ENCODE data around the gene HOXA6. TPM values are rescaled to one million over a fixed set of nuclear protein-coding genes. Genes with fewer than 3 reads are reported as not detected.
A peak's percentile ranks its signal among the peaks of the same experiment; 100 is the strongest.

The HOXA6 gene
- polyA plus RNA-seq, 2 of the 4 experiments (the other 2 are of a cell fraction): 0.90 to 2.1 TPM

GRCh38 chr7:27112955-27113949 lies 34.3 kb downstream of the HOXA6 start (continued):
- TF ChIP-seq BHLHE40 (IDR thresholded peaks at IDR 0.05; ENCODE audit: low read depth, low read length): no peak
- TF ChIP-seq EHMT2 (IDR thresholded peaks at IDR 0.05; ENCODE audit: low read depth): no peak
- TF ChIP-seq EP300 (IDR thresholded peaks at IDR 0.05): no peak
- TF ChIP-seq CBX8 (IDR thresholded peaks at IDR 0.05): no peak
- TF ChIP-seq HES2 (IDR thresholded peaks at IDR 0.05): no peak
- TF ChIP-seq MYC (IDR thresholded peaks at IDR 0.05; ENCODE audit: borderline replicate concordance, low read length): no peak
- no peak; the same call in 1 of the 2 replicates for TF ChIP-seq MAX (IDR thresholded peaks at IDR 0.05)
- no peak for TF ChIP-seq ZFP36 (IDR thresholded peaks at IDR 0.05; ENCODE audit: borderline replicate concordance, partially characterized antibody)
- TF ChIP-seq NPAS2 (CRISPR knock-in tag; IDR thresholded peaks at IDR 0.05; ENCODE audit: borderline replicate concordance): no peak
- TF ChIP-seq RNF2 (IDR thresholded peaks at IDR 0.05; ENCODE audit: borderline replicate concordance, low read depth): no peak

- TF ChIP-seq HOXB13 (CRISPR knock-in tag; IDR thresholded peaks at IDR 0.05; ENCODE audit: low read depth): no peak
- no peak for TF ChIP-seq TFCP2L1 (CRISPR knock-in tag; IDR thresholded peaks at IDR 0.05)
- no peak for TF ChIP-seq NR3C1 (IDR thresholded peaks at IDR 0.05)
- peak; percentile 77 for FAIRE-seq
Measured at GRCh38 chr7:27112361-27112760, 35.2 kb downstream of the HOXA6 start.

GRCh38 chr7:27111751-27112277 lies 35.8 kb downstream of the HOXA6 start:
- Histone ChIP-seq H3K4me3 (peak overlapping the region; percentile 72), H3K9me3 (no peaks in the 10 kb centered on the region), H3K27ac (peak overlapping the region; percentile 92 to 98), H3K4me1 (peaks cover 34% of the 10 kb centered on the region), H3K4me2 (peak overlapping the region; percentile 88)
- CTCF ChIA-PET: interaction anchor here (1.0 to 1.7 kb wide), 3 partner anchors 19 to 430 kb away, joined by 3 to 6 read pairs (median 4); partner anchors contain the start of genes HOXA4 and HOXA5
- no peak for TF ChIP-seq FOSL2 (IDR thresholded peaks at IDR 0.05)
- TF ChIP-seq FOSL2 (CRISPR knock-in tag; IDR thresholded peaks at IDR 0.05): no peak
- TF ChIP-seq REST (IDR thresholded peaks at IDR 0.05): no peak
- TF ChIP-seq CHD4 (IDR thresholded peaks at IDR 0.05; ENCODE audit: borderline replicate concordance): no peak
- no peak for TF ChIP-seq HOXA7 (CRISPR knock-in tag; IDR thresholded peaks at IDR 0.05)
- TF ChIP-seq ESRRA (IDR thresholded peaks at IDR 0.05; ENCODE audit: borderline replicate concordance, low read length): no peak
- no peak for TF ChIP-seq PBX3 (IDR thresholded peaks at IDR 0.05)
- TF ChIP-seq HES2 (IDR thresholded peaks at IDR 0.05): no peak
- TF ChIP-seq TP53 (CRISPR knock-in tag; IDR thresholded peaks at IDR 0.05): no peak
- no peak for TF ChIP-seq NPAS2 (CRISPR knock-in tag; IDR thresholded peaks at IDR 0.05; ENCODE audit: borderline replicate concordance)
- no peak for TF ChIP-seq JUNB (IDR thresholded peaks at IDR 0.05)
- POLR2A ChIA-PET: interaction anchor here (1.8 to 5.1 kb wide), 2 partner anchors 15 to 248 kb away, joined by 10 to 34 read pairs; partner anchors contain the start of genes HOXA1 and SKAP2
- no peak for FAIRE-seq
- 8% methylated on average over 4 of the region's 4 CpGs for WGBS (ENCODE audit: missing lambda C conversion rate)
- no peak for DNase-seq (ENCODE audit: low read depth in 1 of 2, low spot score in 1 of 2)
- no peak for ATAC-seq

More at GRCh38 chr7:27112361-27112760, 35.2 kb downstream of the HOXA6 start:
- no peak for ATAC-seq
- POLR2A ChIA-PET: interaction anchor here (1.2 to 5.1 kb wide), 3 partner anchors 10 to 249 kb away, joined by 3 to 34 read pairs (median 20); partner anchors contain the start of genes HOXA1 and SKAP2
- no peak for DNase-seq (ENCODE audit: low read depth in 1 of 2, low spot score in 1 of 2)
- Histone ChIP-seq H3K4me2 (peak overlapping the region; percentile 88), H3K4me3 (peak overlapping the region; percentile 72), H3K4me1 (peaks cover 40% of the 10 kb centered on the region), H3K27ac (peak overlapping the region; percentile 92 to 98), H3K9me3 (no peaks in the 10 kb centered on the region)
- CTCF ChIA-PET: interaction anchor here (1.0 kb wide), 1 partner anchor 18 kb away, joined by 3 read pairs; the partner anchor contains the start of gene HOXA4
- WGBS (ENCODE audit: missing lambda C conversion rate): 6% methylated on average over 4 of the region's 4 CpGs
